HEK293 (cell line): ENCODE data around the gene MRPL34.

ENCODE experiments used
- BCL11A ChIP-seq: fragments of 450-650 bp; formaldehyde crosslinking; IDR thresholded peaks from 2 replicates; pipeline ENCODE4 v1.5.1; 2016; ENCODE audit warnings: low read depth, missing biosample characterization, missing genetic modification characterization
- BCL11B ChIP-seq: fragments of 450-650 bp; formaldehyde crosslinking; IDR thresholded peaks from 2 replicates; pipeline ENCODE4 v1.5.1; 2016; ENCODE audit warnings: low read depth, missing biosample characterization, missing genetic modification characterization
- GLIS1 ChIP-seq: fragments of 450-650 bp; formaldehyde crosslinking; IDR thresholded peaks from 2 replicates; pipeline ENCODE4 v1.5.1; 2016; ENCODE audit warnings: missing biosample characterization, missing genetic modification characterization
- GLIS2 ChIP-seq: fragments of 450-650 bp; formaldehyde crosslinking; IDR thresholded peaks from 2 replicates; pipeline ENCODE4 v1.5.1; 2016; ENCODE audit warnings: missing biosample characterization, missing genetic modification characterization
- KLF9 ChIP-seq: fragments of 450-650 bp; formaldehyde crosslinking; IDR thresholded peaks from 2 replicates; pipeline ENCODE4 v1.5.1; 2016; ENCODE audit warnings: missing biosample characterization, missing genetic modification characterization, low read depth
- TRIM28 ChIP-seq: IDR thresholded peaks from 2 replicates; pipeline ENCODE4 v1.6.1; 2011; ENCODE audit warnings: low read length, control low read depth, borderline replicate concordance
- YY1 ChIP-seq: fragments of 450-650 bp; formaldehyde crosslinking; IDR thresholded peaks from 2 replicates; pipeline ENCODE4 v1.5.1; 2018; ENCODE audit warnings: missing biosample characterization, missing genetic modification characterization
- YY2 ChIP-seq: fragments of 450-650 bp; formaldehyde crosslinking; IDR thresholded peaks from 2 replicates; pipeline ENCODE4 v1.5.1; 2016; ENCODE audit warnings: missing biosample characterization, missing genetic modification characterization
- ZBTB48 ChIP-seq: fragments of 450-650 bp; formaldehyde crosslinking; IDR thresholded peaks from 2 replicates; pipeline ENCODE4 v1.5.1; 2016; ENCODE audit warnings: missing biosample characterization, missing genetic modification characterization
- ZBTB7A ChIP-seq: fragments of 450-650 bp; formaldehyde crosslinking; IDR thresholded peaks from 2 replicates; pipeline ENCODE4 v1.5.1; 2016; ENCODE audit warnings: low read depth, missing biosample characterization, missing genetic modification characterization
- ZNF23 ChIP-seq: fragments of 450-650 bp; formaldehyde crosslinking; IDR thresholded peaks from 2 replicates; pipeline ENCODE4 v1.5.1; 2016; ENCODE audit warnings: missing biosample characterization, missing genetic modification characterization, borderline replicate concordance
- ZNF239 ChIP-seq: fragments of 450-650 bp; formaldehyde crosslinking; IDR thresholded peaks from 2 replicates; pipeline ENCODE4 v1.5.1; 2016; ENCODE audit warnings: missing biosample characterization, missing genetic modification characterization
- ZNF292 ChIP-seq: fragments of 450-650 bp; formaldehyde crosslinking; IDR thresholded peaks from 2 replicates; pipeline ENCODE4 v1.5.1; 2016; ENCODE audit warnings: low read depth, missing biosample characterization, missing genetic modification characterization, borderline replicate concordance
- ZNF302 ChIP-seq: fragments of 450-650 bp; formaldehyde crosslinking; IDR thresholded peaks from 2 replicates; pipeline ENCODE4 v1.5.1; 2016; ENCODE audit warnings: missing biosample characterization, missing genetic modification characterization, low read depth
- ZNF341 ChIP-seq: fragments of 450-650 bp; formaldehyde crosslinking; IDR thresholded peaks from 2 replicates; pipeline ENCODE4; 2016; ENCODE audit warnings: low read depth, missing biosample characterization, missing genetic modification characterization
- ZNF354C ChIP-seq: fragments of 450-650 bp; formaldehyde crosslinking; IDR thresholded peaks from 2 replicates; pipeline ENCODE4 v1.5.1; 2016; ENCODE audit warnings: missing biosample characterization, missing genetic modification characterization, low read depth, borderline replicate concordance
- ZNF366 ChIP-seq: fragments of 450-650 bp; formaldehyde crosslinking; conservative IDR thresholded peaks from 2 replicates; pipeline ENCODE4 v1.5.1; 2016; ENCODE audit warnings: missing biosample characterization, missing genetic modification characterization
- ZNF391 ChIP-seq: fragments of 450-650 bp; formaldehyde crosslinking; IDR thresholded peaks from 2 replicates; pipeline ENCODE4 v1.5.1; 2016; ENCODE audit warnings: low read depth, missing biosample characterization, missing genetic modification characterization, borderline replicate concordance
- ZNF394 ChIP-seq: fragments of 450-650 bp; formaldehyde crosslinking; IDR thresholded peaks from 2 replicates; pipeline ENCODE4 v1.5.1; 2016; ENCODE audit warnings: missing biosample characterization, missing genetic modification characterization, mild to moderate bottlenecking, moderate library complexity, borderline replicate concordance
- ZNF404 ChIP-seq: fragments of 450-650 bp; formaldehyde crosslinking; IDR thresholded peaks from 2 replicates; pipeline ENCODE4 v1.5.1; 2017; ENCODE audit warnings: missing biosample characterization, missing genetic modification characterization
- ZNF621 ChIP-seq: fragments of 450-650 bp; formaldehyde crosslinking; IDR thresholded peaks from 2 replicates; pipeline ENCODE4 v1.5.1; 2017; ENCODE audit warnings: missing biosample characterization, missing genetic modification characterization
- ZNF76 ChIP-seq: fragments of 450-650 bp; formaldehyde crosslinking; IDR thresholded peaks from 2 replicates; pipeline ENCODE4; 2016; ENCODE audit warnings: low read depth, missing biosample characterization, missing genetic modification characterization, borderline replicate concordance
- ZNF785 ChIP-seq: fragments of 450-650 bp; formaldehyde crosslinking; IDR thresholded peaks from 2 replicates; pipeline ENCODE4 v1.5.1; 2016; ENCODE audit warnings: missing biosample characterization, missing genetic modification characterization
- ZNF837 ChIP-seq: fragments of 450-650 bp; formaldehyde crosslinking; IDR thresholded peaks from 2 replicates; pipeline ENCODE4 v1.5.1; 2016; ENCODE audit warnings: missing biosample characterization, missing genetic modification characterization
- ZNF843 ChIP-seq: fragments of 450-650 bp; formaldehyde crosslinking; IDR thresholded peaks from 2 replicates; pipeline ENCODE4 v1.5.1; 2016; ENCODE audit warnings: missing biosample characterization, missing genetic modification characterization
- TF ChIP-seq, protein P1 (sequence below): fragments of 450-650 bp; formaldehyde crosslinking; IDR thresholded peaks from 2 replicates; pipeline ENCODE4 v1.5.1; 2016; ENCODE audit warnings: missing biosample characterization, missing genetic modification characterization
- TF ChIP-seq, protein P2 (sequence below): fragments of 450-650 bp; formaldehyde crosslinking; optimal IDR thresholded peaks from 2 replicates; pipeline ENCODE3; 2016; ENCODE audit warnings: missing biosample characterization, mild to moderate bottlenecking, missing genetic modification characterization
- TF ChIP-seq, protein P3 (sequence below): fragments of 450-650 bp; formaldehyde crosslinking; IDR thresholded peaks from 2 replicates; pipeline ENCODE4 v1.5.1; 2016; ENCODE audit warnings: missing biosample characterization, missing genetic modification characterization
- TF ChIP-seq, protein P4 (sequence below): fragments of 450-650 bp; formaldehyde crosslinking; conservative IDR thresholded peaks from 2 replicates; pipeline ENCODE4 v1.5.1; 2016; ENCODE audit warnings: low read depth, missing biosample characterization, missing genetic modification characterization
- TF ChIP-seq, protein P5 (sequence below): fragments of 450-650 bp; formaldehyde crosslinking; IDR thresholded peaks from 2 replicates; pipeline ENCODE4 v1.5.1; 2016; ENCODE audit warnings: missing biosample characterization, missing genetic modification characterization

MRPL34 gene

DNA sequence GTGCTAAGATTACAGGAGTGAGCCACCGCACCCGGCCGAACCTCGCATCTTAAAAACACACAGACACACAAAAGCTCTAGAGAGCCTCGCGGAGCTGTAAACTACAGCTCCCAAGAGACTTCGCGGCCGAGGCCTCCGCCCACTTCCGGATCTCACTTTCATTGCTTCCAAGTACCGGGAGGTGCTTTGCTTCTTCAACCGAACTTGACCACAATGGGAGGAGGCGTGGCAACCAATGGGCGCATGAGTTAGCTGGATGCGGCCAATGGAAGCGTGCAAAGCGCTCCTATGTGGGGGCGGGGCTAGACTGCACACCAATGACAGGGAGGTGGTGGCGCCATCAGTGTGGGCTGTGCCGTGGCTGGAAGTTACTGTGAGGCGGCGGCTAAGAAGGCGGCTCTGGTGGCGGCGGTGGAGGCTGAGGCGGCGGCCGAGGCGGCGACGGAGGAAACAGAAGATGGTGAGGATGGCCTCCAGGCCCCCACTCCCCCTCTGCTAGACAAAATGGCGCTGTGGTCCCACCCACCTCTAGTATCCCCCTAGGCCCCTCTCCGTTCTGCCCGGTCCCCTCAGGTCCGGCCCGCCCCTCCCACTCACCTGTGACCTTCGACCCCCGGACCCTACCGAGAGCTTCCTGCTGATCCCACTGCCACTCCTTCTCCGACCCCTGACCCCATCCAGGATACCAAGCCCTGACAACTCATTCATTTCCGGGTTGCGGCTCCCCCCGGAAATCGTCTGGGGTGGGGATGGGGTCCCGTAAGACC is 3.7 kb downstream of the MRPL34 start, which contains the start of gene DDA1 (continued):
- TF ChIP-seq ZNF239 (tag by site-specific recombination) (no peak), ZNF76 (tag by site-specific recombination) (peak; percentile 87), ZNF354C (tag by site-specific recombination) (no peak), ZBTB48 (peak; percentile 90), ZNF785 (tag by site-specific recombination) (no peak), ZNF292 (tag by site-specific recombination) (no peak), ZBTB7A (peak; percentile 93), TRIM28 (peak; percentile 56; the same call in 1 of the 2 replicates), GLIS1 (tag by site-specific recombination) (peak; percentile 36; the same call in 1 of the 2 replicates), ZNF391 (tag by site-specific recombination) (no peak; the same call in 1 of the 2 replicates), ZNF837 (tag by site-specific recombination) (no peak), ZNF404 (tag by site-specific recombination) (no peak), GLIS2 (tag by site-specific recombination) (peak; percentile 72), BCL11B (tag by site-specific recombination) (peak; percentile 92), KLF9 (peak; percentile 85), ZNF23 (no peak), BCL11A (tag by site-specific recombination) (peak; percentile 60; the same call in 1 of the 2 replicates), ZNF366 (tag by site-specific recombination) (no peak), ZNF341 (tag by site-specific recombination) (peak; percentile 61), ZNF843 (0 out of 2 replicates have a peak, but pooled peaks have one; percentile 27), YY1 (peak; percentile 85), ZNF621 (tag by site-specific recombination) (no peak), ZNF394 (tag by site-specific recombination) (peak; percentile 54; the same call in 1 of the 2 replicates), YY2 (peak; percentile 91), ZNF302 (no peak)
- TF ChIP-seq, protein P1, sequence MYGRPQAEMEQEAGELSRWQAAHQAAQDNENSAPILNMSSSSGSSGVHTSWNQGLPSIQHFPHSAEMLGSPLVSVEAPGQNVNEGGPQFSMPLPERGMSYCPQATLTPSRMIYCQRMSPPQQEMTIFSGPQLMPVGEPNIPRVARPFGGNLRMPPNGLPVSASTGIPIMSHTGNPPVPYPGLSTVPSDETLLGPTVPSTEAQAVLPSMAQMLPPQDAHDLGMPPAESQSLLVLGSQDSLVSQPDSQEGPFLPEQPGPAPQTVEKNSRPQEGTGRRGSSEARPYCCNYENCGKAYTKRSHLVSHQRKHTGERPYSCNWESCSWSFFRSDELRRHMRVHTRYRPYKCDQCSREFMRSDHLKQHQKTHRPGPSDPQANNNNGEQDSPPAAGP (tag by site-specific recombination) = peak; percentile 79; the same call in 1 of the 2 replicates
- TF ChIP-seq, protein P2, sequence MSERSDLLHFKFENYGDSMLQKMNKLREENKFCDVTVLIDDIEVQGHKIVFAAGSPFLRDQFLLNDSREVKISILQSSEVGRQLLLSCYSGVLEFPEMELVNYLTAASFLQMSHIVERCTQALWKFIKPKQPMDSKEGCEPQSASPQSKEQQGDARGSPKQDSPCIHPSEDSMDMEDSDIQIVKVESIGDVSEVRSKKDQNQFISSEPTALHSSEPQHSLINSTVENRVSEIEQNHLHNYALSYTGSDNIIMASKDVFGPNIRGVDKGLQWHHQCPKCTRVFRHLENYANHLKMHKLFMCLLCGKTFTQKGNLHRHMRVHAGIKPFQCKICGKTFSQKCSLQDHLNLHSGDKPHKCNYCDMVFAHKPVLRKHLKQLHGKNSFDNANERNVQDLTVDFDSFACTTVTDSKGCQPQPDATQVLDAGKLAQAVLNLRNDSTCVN (tag by site-specific recombination) = no peak
- TF ChIP-seq, protein P3, sequence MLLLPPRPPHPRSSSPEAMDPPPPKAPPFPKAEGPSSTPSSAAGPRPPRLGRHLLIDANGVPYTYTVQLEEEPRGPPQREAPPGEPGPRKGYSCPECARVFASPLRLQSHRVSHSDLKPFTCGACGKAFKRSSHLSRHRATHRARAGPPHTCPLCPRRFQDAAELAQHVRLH (tag by site-specific recombination) = peak; percentile 30; the same call in 1 of the 2 replicates
- TF ChIP-seq, protein P4, sequence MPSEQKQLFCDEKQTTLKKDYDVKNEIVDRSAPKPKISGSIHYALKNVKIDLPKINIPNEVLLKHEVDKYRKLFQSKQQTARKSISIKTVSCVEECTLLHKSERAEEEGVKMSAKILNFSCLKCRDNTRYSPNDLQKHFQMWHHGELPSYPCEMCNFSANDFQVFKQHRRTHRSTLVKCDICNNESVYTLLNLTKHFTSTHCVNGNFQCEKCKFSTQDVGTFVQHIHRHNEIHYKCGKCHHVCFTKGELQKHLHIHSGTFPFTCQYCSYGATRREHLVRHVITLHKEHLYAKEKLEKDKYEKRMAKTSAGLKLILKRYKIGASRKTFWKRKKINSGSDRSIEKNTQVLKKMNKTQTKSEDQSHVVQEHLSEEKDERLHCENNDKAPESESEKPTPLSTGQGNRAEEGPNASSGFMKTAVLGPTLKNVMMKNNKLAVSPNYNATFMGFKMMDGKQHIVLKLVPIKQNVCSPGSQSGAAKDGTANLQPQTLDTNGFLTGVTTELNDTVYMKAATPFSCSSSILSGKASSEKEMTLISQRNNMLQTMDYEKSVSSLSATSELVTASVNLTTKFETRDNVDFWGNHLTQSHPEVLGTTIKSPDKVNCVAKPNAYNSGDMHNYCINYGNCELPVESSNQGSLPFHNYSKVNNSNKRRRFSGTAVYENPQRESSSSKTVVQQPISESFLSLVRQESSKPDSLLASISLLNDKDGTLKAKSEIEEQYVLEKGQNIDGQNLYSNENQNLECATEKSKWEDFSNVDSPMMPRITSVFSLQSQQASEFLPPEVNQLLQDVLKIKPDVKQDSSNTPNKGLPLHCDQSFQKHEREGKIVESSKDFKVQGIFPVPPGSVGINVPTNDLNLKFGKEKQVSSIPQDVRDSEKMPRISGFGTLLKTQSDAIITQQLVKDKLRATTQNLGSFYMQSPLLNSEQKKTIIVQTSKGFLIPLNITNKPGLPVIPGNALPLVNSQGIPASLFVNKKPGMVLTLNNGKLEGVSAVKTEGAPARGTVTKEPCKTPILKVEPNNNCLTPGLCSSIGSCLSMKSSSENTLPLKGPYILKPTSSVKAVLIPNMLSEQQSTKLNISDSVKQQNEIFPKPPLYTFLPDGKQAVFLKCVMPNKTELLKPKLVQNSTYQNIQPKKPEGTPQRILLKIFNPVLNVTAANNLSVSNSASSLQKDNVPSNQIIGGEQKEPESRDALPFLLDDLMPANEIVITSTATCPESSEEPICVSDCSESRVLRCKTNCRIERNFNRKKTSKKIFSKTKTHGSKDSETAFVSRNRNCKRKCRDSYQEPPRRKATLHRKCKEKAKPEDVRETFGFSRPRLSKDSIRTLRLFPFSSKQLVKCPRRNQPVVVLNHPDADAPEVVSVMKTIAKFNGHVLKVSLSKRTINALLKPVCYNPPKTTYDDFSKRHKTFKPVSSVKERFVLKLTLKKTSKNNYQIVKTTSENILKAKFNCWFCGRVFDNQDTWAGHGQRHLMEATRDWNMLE (tag by site-specific recombination) = peak; percentile 74
- TF ChIP-seq, protein P5, sequence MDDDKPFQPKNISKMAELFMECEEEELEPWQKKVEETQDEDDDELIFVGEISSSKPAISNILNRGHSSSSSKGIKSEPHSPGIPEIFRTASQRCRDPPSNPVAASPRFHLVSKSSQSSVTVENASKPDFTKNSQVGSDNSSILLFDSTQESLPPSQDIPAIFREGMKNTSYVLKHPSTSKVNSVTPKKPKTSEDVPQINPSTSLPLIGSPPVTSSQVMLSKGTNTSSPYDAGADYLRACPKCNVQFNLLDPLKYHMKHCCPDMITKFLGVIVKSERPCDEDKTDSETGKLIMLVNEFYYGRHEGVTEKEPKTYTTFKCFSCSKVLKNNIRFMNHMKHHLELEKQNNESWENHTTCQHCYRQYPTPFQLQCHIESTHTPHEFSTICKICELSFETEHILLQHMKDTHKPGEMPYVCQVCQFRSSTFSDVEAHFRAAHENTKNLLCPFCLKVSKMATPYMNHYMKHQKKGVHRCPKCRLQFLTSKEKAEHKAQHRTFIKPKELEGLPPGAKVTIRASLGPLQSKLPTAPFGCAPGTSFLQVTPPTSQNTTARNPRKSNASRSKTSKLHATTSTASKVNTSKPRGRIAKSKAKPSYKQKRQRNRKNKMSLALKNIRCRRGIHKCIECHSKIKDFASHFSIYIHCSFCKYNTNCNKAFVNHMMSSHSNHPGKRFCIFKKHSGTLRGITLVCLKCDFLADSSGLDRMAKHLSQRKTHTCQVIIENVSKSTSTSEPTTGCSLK = no peak
